Measurements from ENCODE around the gene EFNB2.

Gene EFNB2

DNA sequence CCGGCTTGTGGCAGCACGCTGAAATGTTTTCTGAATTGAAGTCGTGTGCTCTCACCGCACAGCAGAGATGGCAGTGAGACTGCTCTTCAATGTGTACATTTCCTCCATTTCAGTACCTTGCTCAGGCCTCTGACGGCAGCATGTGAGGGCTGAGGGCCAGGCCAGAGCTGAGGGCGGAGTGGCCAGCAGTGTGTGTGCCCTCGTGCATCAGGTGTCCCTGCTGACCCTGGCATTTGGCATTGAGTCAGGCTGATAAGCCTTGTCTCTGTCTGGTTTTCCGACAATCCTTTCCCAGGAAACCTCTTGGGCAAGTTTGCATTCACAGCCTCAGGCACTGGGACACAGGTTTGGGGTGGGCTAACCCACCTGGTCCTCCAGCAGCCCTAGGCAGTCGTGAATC, 62.3 kb downstream of the EFNB2 start:
- Histone ChIP-seq H3K27me3 (replicated peaks; ENCODE audit: control insufficient read depth, insufficient read depth, low read length, poor library complexity, severe bottlenecking) (no peaks in the 10 kb centered on the region), H3K9me3 (ENCODE audit: control insufficient read depth, low read length) (no peaks in the 10 kb centered on the region), H3K36me3 (ENCODE audit: control insufficient read depth, insufficient read depth, low read length) (no peaks in the 10 kb centered on the region), H3K4me1 (ENCODE audit: control insufficient read depth, insufficient read depth, low read length, poor library complexity, severe bottlenecking) (no peaks in the 10 kb centered on the region), H3K4me3 (ENCODE audit: insufficient read depth, low read depth, low read length, poor library complexity, severe bottlenecking) (no peak overlapping the region), H3K27ac (ENCODE audit: insufficient read depth, low read length, poor library complexity, severe bottlenecking) (no peak overlapping the region)
- DNase-seq, result no peak

DNA sequence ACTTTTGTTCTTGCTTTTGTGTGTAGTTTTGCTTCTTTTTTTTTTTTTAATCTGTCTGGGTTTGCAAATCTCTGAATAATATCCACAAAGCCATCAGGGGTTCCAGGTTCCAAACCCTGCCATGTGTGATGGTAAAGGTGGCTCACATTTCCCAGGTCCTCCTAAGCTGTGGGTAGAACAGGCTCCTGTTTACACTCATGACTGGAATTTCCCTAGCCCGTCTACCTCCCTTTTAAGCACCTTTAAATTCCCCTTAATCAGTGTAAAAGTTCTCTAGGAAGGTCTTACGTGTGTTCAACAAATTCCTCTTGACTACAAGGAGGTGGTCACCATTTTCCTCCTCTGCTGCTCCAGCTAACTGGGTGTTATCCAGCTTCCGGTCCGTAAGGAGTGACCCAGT, 62.8 kb downstream of the EFNB2 start:
- Histone ChIP-seq H3K27ac (ENCODE audit: insufficient read depth, low read length, poor library complexity, severe bottlenecking) (no peak overlapping the region), H3K9me3 (ENCODE audit: control insufficient read depth, low read length) (no peaks in the 10 kb centered on the region), H3K27me3 (replicated peaks; ENCODE audit: control insufficient read depth, insufficient read depth, low read length, poor library complexity, severe bottlenecking) (no peaks in the 10 kb centered on the region), H3K4me1 (ENCODE audit: control insufficient read depth, insufficient read depth, low read length, poor library complexity, severe bottlenecking) (no peaks in the 10 kb centered on the region), H3K36me3 (ENCODE audit: control insufficient read depth, insufficient read depth, low read length) (no peaks in the 10 kb centered on the region), H3K4me3 (ENCODE audit: insufficient read depth, low read depth, low read length, poor library complexity, severe bottlenecking) (no peak overlapping the region)
- no peak for DNase-seq

DNA sequence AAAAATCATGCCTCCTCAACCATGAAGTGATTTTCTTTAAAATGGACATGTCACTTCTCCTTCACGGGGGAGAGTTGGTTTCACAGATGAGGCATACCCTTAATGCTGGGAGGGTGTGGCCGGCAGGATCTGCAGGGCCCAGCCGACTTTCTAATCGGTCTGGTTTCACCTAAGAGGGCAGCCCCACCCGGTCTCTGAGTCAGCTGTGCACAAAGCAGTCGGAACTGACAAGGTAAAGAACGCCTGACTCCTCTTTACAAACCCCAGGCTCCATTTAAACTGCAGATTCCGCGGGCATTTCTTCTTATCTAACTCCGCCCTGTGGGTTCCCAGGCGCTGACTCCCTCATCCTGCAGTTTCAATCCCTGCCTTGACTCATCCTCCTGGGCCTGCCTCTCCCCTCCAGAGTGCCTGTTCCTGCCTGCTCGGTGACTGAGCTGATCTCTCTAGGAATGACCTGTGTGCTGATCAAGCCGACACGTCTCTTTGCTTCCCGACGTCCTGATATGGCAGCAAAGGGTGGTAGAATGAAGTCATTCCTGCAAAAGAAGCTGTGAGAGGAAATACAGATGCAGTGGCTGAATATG, 63.4 kb downstream of the EFNB2 start:
- Histone ChIP-seq H3K4me3 (ENCODE audit: insufficient read depth, low read depth, low read length, poor library complexity, severe bottlenecking) (no peak overlapping the region), H3K9me3 (ENCODE audit: control insufficient read depth, low read length) (no peaks in the 10 kb centered on the region), H3K36me3 (ENCODE audit: control insufficient read depth, insufficient read depth, low read length) (no peaks in the 10 kb centered on the region), H3K27me3 (replicated peaks; ENCODE audit: control insufficient read depth, insufficient read depth, low read length, poor library complexity, severe bottlenecking) (no peaks in the 10 kb centered on the region), H3K27ac (ENCODE audit: insufficient read depth, low read length, poor library complexity, severe bottlenecking) (no peak overlapping the region), H3K4me1 (ENCODE audit: control insufficient read depth, insufficient read depth, low read length, poor library complexity, severe bottlenecking) (no peaks in the 10 kb centered on the region)
- no peak for DNase-seq

DNA sequence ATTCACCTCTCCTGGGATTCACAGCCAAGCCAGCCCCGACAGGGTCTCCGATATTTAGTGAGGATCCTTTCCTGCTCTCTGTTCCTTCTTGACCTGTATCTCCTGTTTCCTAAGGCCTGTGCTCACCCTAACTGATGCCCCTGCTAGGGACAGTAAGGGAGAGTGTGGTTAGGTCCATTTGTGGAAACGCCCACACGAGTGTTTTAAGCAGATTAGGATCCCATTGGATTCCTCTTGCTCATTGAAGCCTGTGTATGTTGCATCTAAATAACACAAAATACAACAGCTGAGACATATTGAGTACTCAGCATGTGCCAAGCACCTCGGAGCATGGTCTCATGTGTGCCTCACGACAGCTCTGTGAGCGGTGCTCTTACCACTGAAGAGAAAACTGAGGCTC, 64.9 kb downstream of the EFNB2 start:
- Histone ChIP-seq H3K27ac (ENCODE audit: insufficient read depth, low read length, poor library complexity, severe bottlenecking) (no peak overlapping the region), H3K27me3 (replicated peaks; ENCODE audit: control insufficient read depth, insufficient read depth, low read length, poor library complexity, severe bottlenecking) (no peaks in the 10 kb centered on the region)
- no peak for DNase-seq

DNA sequence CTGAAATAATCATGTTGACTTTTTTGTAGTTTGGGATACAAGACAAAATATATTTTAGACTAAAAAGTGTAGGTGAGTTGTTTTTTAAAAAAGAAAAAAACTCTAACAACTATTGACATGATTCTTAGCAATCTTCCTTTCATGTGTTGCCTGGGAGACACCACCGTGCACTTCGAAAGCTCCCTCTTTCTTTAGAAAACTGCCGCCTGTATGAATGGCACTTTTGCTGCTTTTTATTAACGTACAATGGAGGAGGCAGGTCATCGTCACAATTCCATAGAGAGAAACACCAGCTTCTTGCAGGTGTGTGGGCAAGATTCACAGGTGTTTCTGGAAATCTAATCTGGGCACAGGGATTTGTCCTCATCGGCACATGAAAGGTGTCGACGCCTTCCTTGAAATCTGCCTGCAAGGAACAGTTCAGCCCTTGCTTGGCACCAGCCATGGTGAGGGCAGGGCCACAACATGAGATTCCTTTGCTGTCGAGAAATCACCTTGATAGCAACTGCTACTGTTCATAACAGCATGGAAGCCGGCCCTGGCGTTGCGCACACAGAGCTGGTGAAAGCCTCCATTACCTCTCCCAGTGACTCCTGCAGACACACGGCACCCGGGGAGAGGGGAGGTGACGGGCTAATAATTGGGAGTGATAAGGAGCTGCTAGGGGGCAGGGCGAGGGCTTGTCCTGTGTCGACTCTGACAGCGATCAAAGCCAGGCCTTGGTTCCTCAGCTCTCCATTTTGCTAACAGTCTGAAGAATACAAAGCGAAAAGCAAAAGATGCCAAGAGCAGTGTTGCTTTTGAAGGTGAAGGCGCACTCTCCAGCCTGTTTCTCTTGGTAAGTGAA, 66.5 kb downstream of the EFNB2 start:
- Histone ChIP-seq H3K4me3 (ENCODE audit: insufficient read depth, low read depth, low read length, poor library complexity, severe bottlenecking) (no peak overlapping the region), H3K36me3 (ENCODE audit: control insufficient read depth, insufficient read depth, low read length) (no peaks in the 10 kb centered on the region), H3K27me3 (replicated peaks; ENCODE audit: control insufficient read depth, insufficient read depth, low read length, poor library complexity, severe bottlenecking) (no peaks in the 10 kb centered on the region), H3K4me1 (ENCODE audit: control insufficient read depth, insufficient read depth, low read length, poor library complexity, severe bottlenecking) (no peaks in the 10 kb centered on the region), H3K27ac (ENCODE audit: insufficient read depth, low read length, poor library complexity, severe bottlenecking) (no peak overlapping the region), H3K9me3 (ENCODE audit: control insufficient read depth, low read length) (no peaks in the 10 kb centered on the region)
- no peak for DNase-seq

More for the DNA sequence above, 64.9 kb downstream of the EFNB2 start:
- Histone ChIP-seq H3K4me1 (ENCODE audit: control insufficient read depth, insufficient read depth, low read length, poor library complexity, severe bottlenecking) (no peaks in the 10 kb centered on the region), H3K4me3 (ENCODE audit: insufficient read depth, low read depth, low read length, poor library complexity, severe bottlenecking) (no peak overlapping the region), H3K9me3 (ENCODE audit: control insufficient read depth, low read length) (no peaks in the 10 kb centered on the region), H3K36me3 (ENCODE audit: control insufficient read depth, insufficient read depth, low read length) (no peaks in the 10 kb centered on the region)

DNA sequence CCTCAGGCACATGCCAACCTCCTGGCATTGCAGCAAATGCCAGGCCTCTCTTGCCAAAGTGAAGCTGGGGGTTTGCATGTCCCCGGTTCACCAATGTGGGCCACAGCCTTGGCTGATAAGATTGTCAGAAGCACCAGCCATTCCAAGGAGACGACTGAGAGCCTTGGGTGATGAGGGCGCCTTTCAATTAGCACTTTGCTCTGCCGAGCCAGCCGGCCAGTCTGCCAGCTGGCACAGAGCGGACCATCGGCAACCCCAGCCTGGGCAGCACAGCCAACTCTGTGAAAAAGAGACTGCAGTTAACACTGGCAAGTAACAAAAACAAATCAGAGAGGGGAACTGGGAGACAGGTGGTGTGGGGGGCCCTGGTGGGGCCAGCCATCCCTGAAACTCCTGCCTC, 67.3 kb downstream of the EFNB2 start:
- H3K36me3 ChIP-seq (ENCODE audit: control insufficient read depth, insufficient read depth, low read length), result no peaks in the 10 kb centered on the region
- H3K27ac ChIP-seq (ENCODE audit: insufficient read depth, low read length, poor library complexity, severe bottlenecking), result no peak overlapping the region
- H3K9me3 ChIP-seq (ENCODE audit: control insufficient read depth, low read length), result no peaks in the 10 kb centered on the region
- no peaks in the 10 kb centered on the region for H3K4me1 ChIP-seq (ENCODE audit: control insufficient read depth, insufficient read depth, low read length, poor library complexity, severe bottlenecking)
- DNase-seq, result no peak
- H3K4me3 ChIP-seq (ENCODE audit: insufficient read depth, low read depth, low read length, poor library complexity, severe bottlenecking), result no peak overlapping the region
- no peaks in the 10 kb centered on the region for H3K27me3 ChIP-seq (replicated peaks; ENCODE audit: control insufficient read depth, insufficient read depth, low read length, poor library complexity, severe bottlenecking)

DNA sequence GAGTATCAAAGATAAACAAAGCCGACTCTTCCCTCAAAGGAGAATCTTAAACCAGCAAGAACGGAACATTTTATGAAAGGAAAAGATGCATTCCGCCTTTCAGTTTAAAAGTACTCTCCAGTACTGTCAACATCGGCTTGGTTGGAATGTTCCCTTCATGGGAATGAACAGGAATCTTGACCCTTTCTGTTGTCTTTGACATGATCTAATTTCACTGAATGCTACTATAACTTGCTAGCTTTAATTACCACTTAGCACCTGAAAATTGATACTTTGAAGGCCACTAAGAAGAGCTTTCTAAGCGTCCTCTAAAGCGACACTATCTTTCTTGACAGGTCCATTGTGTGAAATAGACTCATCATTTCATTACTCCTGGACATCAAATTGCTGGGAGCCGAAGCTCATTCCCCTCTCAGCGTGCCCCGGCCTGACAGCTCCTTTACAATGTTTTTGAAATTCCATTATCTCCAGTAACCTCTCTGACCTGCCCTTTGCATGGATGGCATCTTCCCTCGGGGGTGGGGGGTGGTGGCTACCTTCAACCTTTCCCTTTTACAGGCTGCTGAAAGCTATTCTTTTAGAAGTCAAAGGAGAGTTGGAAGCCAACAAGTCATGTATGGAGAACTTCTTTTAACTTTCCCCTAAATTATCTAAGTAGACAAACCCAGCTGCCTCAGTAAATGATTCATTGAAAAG, 67.9 kb downstream of the EFNB2 start:
- no peaks in the 10 kb centered on the region for H3K36me3 ChIP-seq (ENCODE audit: control insufficient read depth, insufficient read depth, low read length)

DNA sequence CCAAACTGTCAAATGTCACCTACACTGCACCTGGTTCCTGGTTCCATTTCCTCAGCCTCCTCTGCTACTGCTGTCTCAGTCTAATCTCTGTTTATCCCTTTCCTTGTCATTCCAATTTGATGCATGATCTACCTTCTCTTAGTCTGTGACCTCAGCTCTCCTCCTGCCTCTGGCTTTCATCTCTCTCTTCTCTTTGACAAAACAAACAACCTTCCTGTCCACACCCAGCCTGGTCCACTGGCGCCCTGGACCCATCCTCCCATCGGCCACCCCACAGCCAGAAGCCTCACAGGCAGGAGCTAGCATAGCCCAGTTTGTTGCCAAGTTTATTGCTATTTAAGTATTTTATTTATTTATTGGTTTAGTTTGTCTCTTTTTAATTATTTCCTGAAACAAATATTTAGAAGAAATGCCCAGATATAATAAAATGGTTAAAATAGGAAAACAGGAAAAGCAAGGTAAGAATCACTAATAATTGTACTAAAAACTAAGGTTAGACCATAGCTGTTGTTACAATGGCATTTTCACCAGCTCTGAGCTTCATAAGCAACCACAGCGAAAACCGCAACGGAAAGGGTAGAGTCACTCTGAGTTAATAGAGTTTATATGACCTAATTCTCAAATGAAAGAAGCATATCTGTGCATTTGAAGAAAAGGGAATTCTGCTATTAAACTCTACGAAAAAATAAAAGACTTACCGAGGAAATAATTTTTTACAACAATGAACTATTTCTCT, 68.6 kb downstream of the EFNB2 start:
- Histone ChIP-seq H3K27ac (ENCODE audit: insufficient read depth, low read length, poor library complexity, severe bottlenecking) (no peak overlapping the region), H3K36me3 (ENCODE audit: control insufficient read depth, insufficient read depth, low read length) (no peaks in the 10 kb centered on the region), H3K27me3 (replicated peaks; ENCODE audit: control insufficient read depth, insufficient read depth, low read length, poor library complexity, severe bottlenecking) (no peaks in the 10 kb centered on the region), H3K4me1 (ENCODE audit: control insufficient read depth, insufficient read depth, low read length, poor library complexity, severe bottlenecking) (no peaks in the 10 kb centered on the region), H3K9me3 (ENCODE audit: control insufficient read depth, low read length) (no peaks in the 10 kb centered on the region), H3K4me3 (ENCODE audit: insufficient read depth, low read depth, low read length, poor library complexity, severe bottlenecking) (no peak overlapping the region)
- no peak for DNase-seq

More for the DNA sequence above, 67.9 kb downstream of the EFNB2 start:
- DNase-seq, result no peak
- Histone ChIP-seq H3K9me3 (ENCODE audit: control insufficient read depth, low read length) (no peaks in the 10 kb centered on the region), H3K27me3 (replicated peaks; ENCODE audit: control insufficient read depth, insufficient read depth, low read length, poor library complexity, severe bottlenecking) (no peaks in the 10 kb centered on the region), H3K4me3 (ENCODE audit: insufficient read depth, low read depth, low read length, poor library complexity, severe bottlenecking) (no peak overlapping the region), H3K27ac (ENCODE audit: insufficient read depth, low read length, poor library complexity, severe bottlenecking) (no peak overlapping the region), H3K4me1 (ENCODE audit: control insufficient read depth, insufficient read depth, low read length, poor library complexity, severe bottlenecking) (no peaks in the 10 kb centered on the region)

DNA sequence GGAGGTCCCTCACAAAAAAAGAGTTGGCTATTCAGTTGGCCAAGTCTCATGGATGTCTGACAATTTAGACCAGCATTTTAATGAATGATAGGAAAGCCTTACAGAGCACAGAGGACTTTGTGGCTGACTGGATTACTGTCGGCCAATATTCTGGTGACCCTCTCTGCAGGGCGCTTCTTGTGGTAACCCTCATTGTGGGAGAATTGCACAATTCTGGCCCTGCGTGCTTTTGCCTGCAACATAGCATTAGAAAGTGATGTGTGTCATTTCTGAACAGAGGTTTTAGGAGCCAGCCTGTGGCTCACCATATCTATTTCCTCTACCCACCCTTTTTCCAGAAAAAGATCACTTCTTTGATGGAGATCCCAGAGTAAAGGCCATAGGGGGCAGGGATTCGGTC, 71.4 kb downstream of the EFNB2 start:
- H3K36me3 ChIP-seq (ENCODE audit: control insufficient read depth, insufficient read depth, low read length), result no peaks in the 10 kb centered on the region
- H3K4me3 ChIP-seq (ENCODE audit: insufficient read depth, low read depth, low read length, poor library complexity, severe bottlenecking), result no peak overlapping the region
- no peaks in the 10 kb centered on the region for H3K9me3 ChIP-seq (ENCODE audit: control insufficient read depth, low read length)
- no peaks in the 10 kb centered on the region for H3K27me3 ChIP-seq (replicated peaks; ENCODE audit: control insufficient read depth, insufficient read depth, low read length, poor library complexity, severe bottlenecking)
- DNase-seq, result no peak
- H3K27ac ChIP-seq (ENCODE audit: insufficient read depth, low read length, poor library complexity, severe bottlenecking), result no peak overlapping the region
- H3K4me1 ChIP-seq (ENCODE audit: control insufficient read depth, insufficient read depth, low read length, poor library complexity, severe bottlenecking), result no peaks in the 10 kb centered on the region
